K562 (cell line): ENCODE data around the gene ZGLP1. TPM values are rescaled to one million over a fixed set of nuclear protein-coding genes. Genes with fewer than 3 reads are reported as not detected.

Source experiments
- ARID1B ChIP-seq: fragments of 450-650 bp; IDR thresholded peaks from 2 replicates; pipeline ENCODE4 v1.6.1; 2016; ENCODE audit warnings: antibody characterized with exemption, mild to moderate bottlenecking, inconsistent platforms
- BMI1 ChIP-seq: fragments of 150-350 bp; IDR thresholded peaks from 2 replicates; pipeline ENCODE4 v1.6.1; 2014; ENCODE audit warnings: low read length
- BRF1 ChIP-seq: IDR thresholded peaks from 3 replicates; pipeline ENCODE4 v1.6.1; 2011; ENCODE audit warnings: borderline replicate concordance, mild to moderate bottlenecking; ENCODE audit not compliant: insufficient read length; ENCODE audit errors: extremely low read depth
- EP300 ChIP-seq: IDR thresholded peaks from 2 replicates; pipeline ENCODE4 v1.6.1; 2012; ENCODE audit warnings: low read length, improper control_type of control experiment
- EWSR1 ChIP-seq: fragments of 450-650 bp; IDR thresholded peaks from 2 replicates; pipeline ENCODE4 v1.6.1; 2018; ENCODE audit warnings: borderline replicate concordance, mild to moderate bottlenecking, low read depth, moderate library complexity; ENCODE audit not compliant: partially characterized antibody
- HDAC1 ChIP-seq, 2 experiments: fragments of 450-650 bp; IDR thresholded peaks; 2 replicates each; pipeline ENCODE4 v1.6.1; 2016 to 2017; ENCODE audit warnings: inconsistent platforms in 1 of 2, mild to moderate bottlenecking in 1 of 2, moderate library complexity in 1 of 2
- KAT8 ChIP-seq: fragments of 450-650 bp; IDR thresholded peaks from 2 replicates; pipeline ENCODE4 v1.6.1; 2016; ENCODE audit warnings: low read depth, mild to moderate bottlenecking
- MAFG ChIP-seq: fragments of 450-650 bp; conservative IDR thresholded peaks from 2 replicates; pipeline ENCODE4 v1.6.1; 2016; ENCODE audit warnings: missing genetic modification characterization, missing compliant biosample characterization
- MEF2A ChIP-seq: IDR thresholded peaks from 2 replicates; pipeline ENCODE4 v1.6.1; 2011; ENCODE audit warnings: low read depth, mild to moderate bottlenecking, low read length, moderate library complexity; ENCODE audit not compliant: control insufficient read depth
- NCOA6 ChIP-seq: fragments of 450-650 bp; IDR thresholded peaks from 2 replicates; pipeline ENCODE4 v1.6.1; 2017; ENCODE audit warnings: mild to moderate bottlenecking
- NEUROD1 ChIP-seq: fragments of 150-350 bp; IDR thresholded peaks from 2 replicates; pipeline ENCODE4 v1.6.1; 2014; ENCODE audit warnings: borderline replicate concordance, low read length, low read depth; ENCODE audit not compliant: partially characterized antibody
- NFRKB ChIP-seq: fragments of 450-650 bp; IDR thresholded peaks from 2 replicates; pipeline ENCODE4 v1.6.1; 2016; ENCODE audit warnings: low read depth
- PCBP2 ChIP-seq: fragments of 200-400 bp; formaldehyde crosslinking; IDR thresholded peaks from 2 replicates; pipeline ENCODE4 v1.6.1; 2018; ENCODE audit warnings: low read length, low read depth, mild to moderate bottlenecking, moderate library complexity; ENCODE audit not compliant: poor library complexity, severe bottlenecking
- POLR2AphosphoS5 ChIP-seq: IDR thresholded peaks from 2 replicates; pipeline ENCODE4 v1.6.1; 2011; ENCODE audit warnings: mild to moderate bottlenecking, low read depth, low read length, moderate library complexity; ENCODE audit not compliant: control insufficient read depth, insufficient read depth
- PRPF4 ChIP-seq: fragments of 200-400 bp; formaldehyde crosslinking; IDR thresholded peaks from one replicate; pipeline ENCODE4 v1.6.1; 2017; ENCODE audit warnings: low read length, low read depth, mild to moderate bottlenecking; ENCODE audit not compliant: insufficient read depth, poor library complexity, severe bottlenecking
- PYGO2 ChIP-seq: fragments of 450-650 bp; IDR thresholded peaks from 2 replicates; pipeline ENCODE4 v1.6.1; 2016; ENCODE audit warnings: mild to moderate bottlenecking, missing genetic modification characterization, moderate library complexity, missing compliant biosample characterization
- RBM17 ChIP-seq: fragments of 200-400 bp; formaldehyde crosslinking; IDR thresholded peaks from 2 replicates; pipeline ENCODE4 v1.6.1; 2017; ENCODE audit warnings: low read depth, mild to moderate bottlenecking, low read length, borderline replicate concordance
- RFX1 ChIP-seq: fragments of 450-650 bp; IDR thresholded peaks from 2 replicates; pipeline ENCODE4 v1.6.1; 2016; ENCODE audit warnings: mild to moderate bottlenecking, moderate library complexity
- SMARCA4 ChIP-seq: fragments of 450-650 bp; IDR thresholded peaks from 2 replicates; pipeline ENCODE4 v1.6.1; 2016
- SMARCC2 ChIP-seq: fragments of 450-650 bp; IDR thresholded peaks from 2 replicates; pipeline ENCODE4 v1.6.1; 2017; ENCODE audit warnings: antibody characterized with exemption, moderate library complexity, mild to moderate bottlenecking, low read depth
- ZFP36 ChIP-seq: fragments of 150-350 bp; IDR thresholded peaks from 2 replicates; pipeline ENCODE4 v1.6.1; 2018; ENCODE audit warnings: low read length, low read depth; ENCODE audit not compliant: partially characterized antibody
- ZKSCAN1 ChIP-seq: fragments of 150-350 bp; IDR thresholded peaks from 2 replicates; pipeline ENCODE4 v1.6.1; 2016; ENCODE audit warnings: low read depth, low read length
- ZNF124 ChIP-seq: sonication (generic); formaldehyde crosslinking; IDR thresholded peaks from 2 replicates; pipeline ENCODE4 v1.8.1; 2022; ENCODE audit warnings: missing genetic modification reagents
- polyA plus RNA-seq, 8 experiments: library from polyadenylated mRNA; depleted of rRNA in 4 of 8; stranded (reverse) in 5 of 8; unstranded in 3 of 8; fragments of >200 nt; fragmentation: Nextera tagmentation in 2 of 8; fragmentation: Illumina TruSeq in 1 of 8; extraction: Ambion mirVana in 2 of 8; extraction: Trizol in 1 of 8; gene quantifications; 2 replicates each; pipeline versions ENCODE4 v1.2.1 to v1.2.3, GENCODE V29; 2011 to 2014; ENCODE audit warnings: inconsistent platforms in 1 of 8, missing spikeins in 1 of 8
- total RNA-seq, 7 experiments: library from RNA; depleted of rRNA in 6 of 7; stranded (reverse); fragments of >200 nt in 6 of 7; fragmentation: Illumina TruSeq in 2 of 7; extraction: Trizol in 2 of 7; gene quantifications; 2 replicates each; pipeline versions ENCODE4 v1.2.1 to v1.2.3, GENCODE V29; 2011 to 2021; ENCODE audit warnings: low replicate concordance in 1 of 7
- TF ChIP-seq, protein P1 (sequence below): fragments of 250-450 bp; sonication (Bioruptor Pico); IDR thresholded peaks from 2 replicates; pipeline ENCODE4 v1.4.0; 2020; ENCODE audit warnings: mild to moderate bottlenecking, moderate library complexity
- TF ChIP-seq, protein P2 (sequence below): sonication (generic); formaldehyde crosslinking; IDR thresholded peaks from 2 replicates; pipeline ENCODE4 v1.8.0; 2022; ENCODE audit warnings: mild to moderate bottlenecking, low read depth, missing genetic modification reagents
- TF ChIP-seq, protein P3 (sequence below): IDR thresholded peaks from 3 replicates; pipeline ENCODE4 v1.6.1; 2011; ENCODE audit warnings: borderline replicate concordance, mild to moderate bottlenecking; ENCODE audit not compliant: insufficient read length, insufficient read depth

Gene ZGLP1
- total and polyA plus RNA-seq, 9 of the 15 experiments (the other 6 are each of a cell fraction or from before 2014, with no cell fraction given): 0.24 to 4.5 (median 2.2) TPM

DNA sequence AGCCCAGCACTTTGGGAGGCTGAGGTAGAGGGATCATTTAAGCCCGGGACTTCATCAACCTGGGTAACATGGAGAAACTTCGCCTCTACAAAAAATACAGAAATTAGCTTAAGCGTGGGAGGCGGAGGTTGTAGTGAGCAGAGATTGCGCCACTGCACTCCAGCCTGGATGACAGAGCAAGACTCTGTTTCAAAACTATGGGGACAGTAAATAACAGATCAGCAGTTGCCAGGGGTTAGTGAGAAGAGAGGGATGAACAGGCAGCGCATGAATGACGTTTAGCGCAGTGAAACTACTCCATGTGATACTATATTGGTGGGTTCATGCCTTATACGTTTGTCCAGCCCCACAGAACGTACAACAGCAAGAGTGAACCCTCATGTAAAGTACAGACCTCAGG is 36.9 kb upstream of the ZGLP1 start (continued):
- TF ChIP-seq, protein P1, sequence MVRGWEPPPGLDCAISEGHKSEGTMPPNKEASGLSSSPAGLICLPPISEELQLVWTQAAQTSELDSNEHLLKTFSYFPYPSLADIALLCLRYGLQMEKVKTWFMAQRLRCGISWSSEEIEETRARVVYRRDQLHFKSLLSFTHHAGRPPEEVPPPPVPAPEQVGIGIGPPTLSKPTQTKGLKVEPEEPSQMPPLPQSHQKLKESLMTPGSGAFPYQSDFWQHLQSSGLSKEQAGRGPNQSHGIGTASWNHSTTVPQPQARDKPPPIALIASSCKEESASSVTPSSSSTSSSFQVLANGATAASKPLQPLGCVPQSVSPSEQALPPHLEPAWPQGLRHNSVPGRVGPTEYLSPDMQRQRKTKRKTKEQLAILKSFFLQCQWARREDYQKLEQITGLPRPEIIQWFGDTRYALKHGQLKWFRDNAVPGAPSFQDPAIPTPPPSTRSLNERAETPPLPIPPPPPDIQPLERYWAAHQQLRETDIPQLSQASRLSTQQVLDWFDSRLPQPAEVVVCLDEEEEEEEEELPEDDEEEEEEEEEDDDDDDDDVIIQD: no peak
- no peak for TF ChIP-seq ZNF124 (CRISPR knock-in tag)
- TF ChIP-seq PCBP2: no peak
- 0 out of 2 replicates have a peak, but pooled peaks have one; percentile 25 for TF ChIP-seq EP300
- TF ChIP-seq HDAC1 (IDR thresholded peaks at IDR 0.05): peak in 1 of 2 experiments; percentile 76; a peak in 2 of 4 replicates
- no peak for TF ChIP-seq KAT8
- no peak for TF ChIP-seq POLR2AphosphoS5
- TF ChIP-seq, protein P2, sequence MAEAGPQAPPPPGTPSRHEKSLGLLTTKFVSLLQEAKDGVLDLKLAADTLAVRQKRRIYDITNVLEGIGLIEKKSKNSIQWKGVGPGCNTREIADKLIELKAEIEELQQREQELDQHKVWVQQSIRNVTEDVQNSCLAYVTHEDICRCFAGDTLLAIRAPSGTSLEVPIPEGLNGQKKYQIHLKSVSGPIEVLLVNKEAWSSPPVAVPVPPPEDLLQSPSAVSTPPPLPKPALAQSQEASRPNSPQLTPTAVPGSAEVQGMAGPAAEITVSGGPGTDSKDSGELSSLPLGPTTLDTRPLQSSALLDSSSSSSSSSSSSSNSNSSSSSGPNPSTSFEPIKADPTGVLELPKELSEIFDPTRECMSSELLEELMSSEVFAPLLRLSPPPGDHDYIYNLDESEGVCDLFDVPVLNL (CRISPR knock-in tag): no peak
- TF ChIP-seq ZKSCAN1: no peak
- no peak for TF ChIP-seq NFRKB
- TF ChIP-seq BMI1: no peak
- no peak for TF ChIP-seq EWSR1
- TF ChIP-seq ZFP36: no peak
- TF ChIP-seq, protein P3, sequence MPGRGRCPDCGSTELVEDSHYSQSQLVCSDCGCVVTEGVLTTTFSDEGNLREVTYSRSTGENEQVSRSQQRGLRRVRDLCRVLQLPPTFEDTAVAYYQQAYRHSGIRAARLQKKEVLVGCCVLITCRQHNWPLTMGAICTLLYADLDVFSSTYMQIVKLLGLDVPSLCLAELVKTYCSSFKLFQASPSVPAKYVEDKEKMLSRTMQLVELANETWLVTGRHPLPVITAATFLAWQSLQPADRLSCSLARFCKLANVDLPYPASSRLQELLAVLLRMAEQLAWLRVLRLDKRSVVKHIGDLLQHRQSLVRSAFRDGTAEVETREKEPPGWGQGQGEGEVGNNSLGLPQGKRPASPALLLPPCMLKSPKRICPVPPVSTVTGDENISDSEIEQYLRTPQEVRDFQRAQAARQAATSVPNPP: no peak
- peak; percentile 40 for TF ChIP-seq NEUROD1
- TF ChIP-seq SMARCA4: peak; percentile 60
- no peak for TF ChIP-seq RBM17
- TF ChIP-seq MEF2A: no peak
- peak; percentile 75 for TF ChIP-seq MAFG
- TF ChIP-seq PYGO2: no peak
- no peak for TF ChIP-seq BRF1
- TF ChIP-seq NCOA6: no peak
- TF ChIP-seq RFX1: peak; percentile 58
- peak; percentile 64 for TF ChIP-seq ARID1B
- no peak for TF ChIP-seq SMARCC2
- TF ChIP-seq PRPF4: no peak
